ENCODE data around the gene SLC12A3.

SLC12A3 gene

GRCh38 chr16:56882077-56882800, 17.2 kb downstream of the SLC12A3 start:
- no peak for ATAC-seq
- TF ChIP-seq ZFP30 (CRISPR knock-in tag; IDR thresholded peaks at IDR 0.05), result no peak
- TF ChIP-seq ZNF8 (CRISPR knock-in tag; IDR thresholded peaks at IDR 0.05), result no peak
- TF ChIP-seq RARB (CRISPR knock-in tag; IDR thresholded peaks at IDR 0.05), result no peak
- TF ChIP-seq CSDC2 (CRISPR knock-in tag; IDR thresholded peaks at IDR 0.05), result no peak
- TF ChIP-seq BACH2 (CRISPR knock-in tag; IDR thresholded peaks at IDR 0.05; ENCODE audit: borderline replicate concordance), result no peak
- TF ChIP-seq PATZ1 (CRISPR knock-in tag; IDR thresholded peaks at IDR 0.05; ENCODE audit: borderline replicate concordance), result no peak
- no peak for TF ChIP-seq ZC3H10 (CRISPR knock-in tag; IDR thresholded peaks at IDR 0.05)
- no peak for TF ChIP-seq ISL1 (CRISPR knock-in tag; IDR thresholded peaks at IDR 0.05)
- TF ChIP-seq SNAI2 (CRISPR knock-in tag; IDR thresholded peaks at IDR 0.05), result no peak
- no peak for TF ChIP-seq GLIS3 (CRISPR knock-in tag; IDR thresholded peaks at IDR 0.05)
- no peak for TF ChIP-seq ARNTL (CRISPR knock-in tag; IDR thresholded peaks at IDR 0.05; ENCODE audit: borderline replicate concordance, low read depth)
- no peak for TF ChIP-seq ZNF70 (CRISPR knock-in tag; IDR thresholded peaks at IDR 0.05)
- TF ChIP-seq CSRNP3 (CRISPR knock-in tag; IDR thresholded peaks at IDR 0.05), result no peak
- TF ChIP-seq ZFP3 (CRISPR knock-in tag; IDR thresholded peaks at IDR 0.05), result no peak
- TF ChIP-seq PPARA (CRISPR knock-in tag; IDR thresholded peaks at IDR 0.05; ENCODE audit: borderline replicate concordance), result no peak

- ATAC-seq, result no peak
- TF ChIP-seq RARB (CRISPR knock-in tag; IDR thresholded peaks at IDR 0.05), result no peak
- TF ChIP-seq OSR1 (CRISPR knock-in tag; IDR thresholded peaks at IDR 0.05), result no peak
- no peak for TF ChIP-seq CREB5 (CRISPR knock-in tag; IDR thresholded peaks at IDR 0.05; ENCODE audit: low read depth)
- no peak for TF ChIP-seq ARNTL (CRISPR knock-in tag; IDR thresholded peaks at IDR 0.05; ENCODE audit: borderline replicate concordance, low read depth)
- no peak for TF ChIP-seq SNAI2 (CRISPR knock-in tag; IDR thresholded peaks at IDR 0.05)
- TF ChIP-seq ZFP3 (CRISPR knock-in tag; IDR thresholded peaks at IDR 0.05), result no peak
- TF ChIP-seq ESRRG (CRISPR knock-in tag; IDR thresholded peaks at IDR 0.05), result no peak
- TF ChIP-seq ZC3H10 (CRISPR knock-in tag; IDR thresholded peaks at IDR 0.05), result no peak
- no peak for TF ChIP-seq ZNF8 (CRISPR knock-in tag; IDR thresholded peaks at IDR 0.05)
Observed at GRCh38 chr16:56883586-56883985, 18.6 kb downstream of the SLC12A3 start.

GRCh38 chr16:56884026-56884582, 19.1 kb downstream of the SLC12A3 start:
- no peak for ATAC-seq
- TF ChIP-seq SNAI2 (CRISPR knock-in tag; IDR thresholded peaks at IDR 0.05) (no peak), ESRRG (CRISPR knock-in tag; IDR thresholded peaks at IDR 0.05) (no peak), GLIS3 (CRISPR knock-in tag; IDR thresholded peaks at IDR 0.05) (no peak), TSHZ2 (CRISPR knock-in tag; IDR thresholded peaks at IDR 0.05) (no peak), ZC3H10 (CRISPR knock-in tag; IDR thresholded peaks at IDR 0.05) (no peak), TCF4 (CRISPR knock-in tag; IDR thresholded peaks at IDR 0.05; ENCODE audit: borderline replicate concordance) (no peak), ZNF8 (CRISPR knock-in tag; IDR thresholded peaks at IDR 0.05) (no peak), ARNTL (CRISPR knock-in tag; IDR thresholded peaks at IDR 0.05; ENCODE audit: borderline replicate concordance, low read depth) (no peak), PATZ1 (CRISPR knock-in tag; IDR thresholded peaks at IDR 0.05; ENCODE audit: borderline replicate concordance) (no peak), TOX (CRISPR knock-in tag; IDR thresholded peaks at IDR 0.05; ENCODE audit: borderline replicate concordance) (no peak), BACH2 (CRISPR knock-in tag; IDR thresholded peaks at IDR 0.05; ENCODE audit: borderline replicate concordance) (no peak), ZNF70 (CRISPR knock-in tag; IDR thresholded peaks at IDR 0.05) (no peak), CSRNP3 (CRISPR knock-in tag; IDR thresholded peaks at IDR 0.05) (no peak), ZFP3 (CRISPR knock-in tag; IDR thresholded peaks at IDR 0.05) (no peak), ZFP30 (CRISPR knock-in tag; IDR thresholded peaks at IDR 0.05) (no peak), POU6F1 (CRISPR knock-in tag; IDR thresholded peaks at IDR 0.05; ENCODE audit: borderline replicate concordance, low read depth) (no peak), CSDC2 (CRISPR knock-in tag; IDR thresholded peaks at IDR 0.05) (no peak), ZNF565 (CRISPR knock-in tag; conservative IDR thresholded peaks at IDR 0.05; ENCODE audit: low read depth) (no peak)

All from SK-N-SH treated with all-trans-retinoic acid at 6 μM for 48 hours (cell line).